Thymus (tissue), 11 donors: ENCODE measurements around the gene PLCZ1. TPM values are rescaled to one million over a fixed set of nuclear protein-coding genes. Genes with fewer than 3 reads are reported as not detected.

Experiments
- DNase-seq, 9 donors: peaks; one replicate each; pipeline ENCODE4 v3.0.0-alpha.2; 2013; ENCODE audit warnings: low spot score in 9 of 9, low read depth in 6 of 9, missing footprints in 1 of 9
- H3K27ac ChIP-seq, 2 donors: one replicate each; pipeline ENCODE4 v1.5.1; 2013; ENCODE audit warnings: control low read depth in 1 of 2, low read depth in 1 of 2, low read length in 1 of 2, mild to moderate bottlenecking in 1 of 2, moderate library complexity in 1 of 2
- H3K27me3 ChIP-seq, 2 donors: one replicate each; pipeline ENCODE4 v1.5.1; 2013; ENCODE audit warnings: low read length in 1 of 2; ENCODE audit not compliant: control insufficient read depth in 2 of 2, insufficient read depth in 1 of 2
- H3K36me3 ChIP-seq, 2 donors: one replicate each; pipeline ENCODE4 v1.5.1; 2013; ENCODE audit warnings: low read length in 1 of 2, mild to moderate bottlenecking in 1 of 2, moderate library complexity in 1 of 2; ENCODE audit not compliant: control insufficient read depth in 2 of 2, insufficient read depth in 2 of 2
- H3K4me1 ChIP-seq, 2 donors: one replicate each; pipeline ENCODE4 v1.5.1; 2013; ENCODE audit warnings: low read length in 2 of 2; ENCODE audit not compliant: control insufficient read depth in 2 of 2, insufficient read depth in 2 of 2
- H3K4me3 ChIP-seq, 2 donors: one replicate each; pipeline ENCODE4 v1.5.1; 2013; ENCODE audit warnings: low read length in 2 of 2, control low read depth in 1 of 2, mild to moderate bottlenecking in 1 of 2
- H3K9me3 ChIP-seq, 2 donors: one replicate each; pipeline ENCODE4 v1.5.1; 2013; ENCODE audit warnings: low read length in 1 of 2, mild to moderate bottlenecking in 1 of 2; ENCODE audit not compliant: control insufficient read depth in 2 of 2, insufficient read depth in 1 of 2
- WGBS: extraction: QIAGEN DNeasy Blood & Tissue Kit; methylation state at CpG from one replicate; pipeline ENCODE4 v1.1.7; 2013; 5-methylcytosine and 5-hydroxymethylcytosine counted together
- polyA plus RNA-seq: library from polyadenylated mRNA; stranded (reverse); fragments of 200-250 nt; gene quantifications from one replicate; pipeline ENCODE4 v1.2.3, GENCODE V29; 2013
- total RNA-seq: library from RNA; stranded (reverse); fragments of 120-200 nt; gene quantifications from one replicate; pipeline ENCODE4 v1.2.4, GENCODE V29; 2013
- donor health status: healthy.

Gene PLCZ1
- total and polyA plus RNA-seq, 2 donors = not detected

GRCh38 chr12:18684430-18684829 lies 53.4 kb downstream of the PLCZ1 start:
- no peak for DNase-seq
- H3K4me1 ChIP-seq = no peaks in the 10 kb centered on the region
- H3K9me3 ChIP-seq = no peaks in the 10 kb centered on the region
- H3K27me3 ChIP-seq = no peaks in the 10 kb centered on the region
- H3K27ac ChIP-seq = no peak overlapping the region
- WGBS = 63% methylated on average over 1 of the region's 1 CpG
- H3K4me3 ChIP-seq = no peak overlapping the region
- H3K36me3 ChIP-seq = no peaks in the 10 kb centered on the region

DNA sequence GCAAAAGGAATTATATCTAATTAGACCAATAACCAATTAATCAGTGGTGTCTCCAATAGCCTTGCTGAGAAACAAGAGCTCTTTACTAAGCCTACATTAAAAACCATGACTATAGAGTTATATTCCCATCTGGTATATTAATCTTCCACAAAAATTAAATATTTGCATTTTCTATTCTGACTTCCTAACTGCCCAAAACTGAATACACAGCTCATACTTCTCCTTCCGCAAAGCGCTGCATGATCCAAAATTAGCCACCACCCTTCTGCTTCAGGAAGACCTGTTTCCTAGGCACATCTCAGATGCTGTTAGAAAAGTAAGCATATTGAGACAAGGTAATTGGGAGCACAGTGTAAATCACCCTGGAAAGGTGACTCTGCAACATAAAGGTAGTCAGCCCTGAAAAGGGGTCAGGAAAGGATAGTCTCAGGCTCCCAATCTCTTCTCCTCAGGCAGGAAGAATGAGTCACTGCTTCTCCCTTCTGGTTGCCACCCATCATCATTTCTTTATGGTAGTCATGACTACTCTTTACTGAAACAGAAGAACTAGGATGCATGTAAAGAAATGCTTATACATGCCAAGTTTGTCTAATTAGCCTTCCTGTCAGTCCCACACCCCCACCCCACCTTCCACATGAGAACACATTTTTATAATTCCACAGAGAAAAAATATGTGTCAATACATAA lies 54.3 kb downstream of the PLCZ1 start:
- H3K27me3 ChIP-seq = no peaks in the 10 kb centered on the region
- H3K27ac ChIP-seq = no peak overlapping the region
- no peak overlapping the region for H3K4me3 ChIP-seq
- 69% methylated on average over 2 of the region's 2 CpGs for WGBS
- H3K36me3 ChIP-seq = no peaks in the 10 kb centered on the region
- H3K9me3 ChIP-seq = no peaks in the 10 kb centered on the region
- no peak for DNase-seq
- H3K4me1 ChIP-seq = no peaks in the 10 kb centered on the region

GRCh38 chr12:18681818-18682217 lies 56.0 kb downstream of the PLCZ1 start:
- no peaks in the 10 kb centered on the region for H3K36me3 ChIP-seq
- no peak overlapping the region for H3K4me3 ChIP-seq
- 88% methylated on average over 3 of the region's 3 CpGs for WGBS
- H3K9me3 ChIP-seq = no peaks in the 10 kb centered on the region
- no peak for DNase-seq
- H3K4me1 ChIP-seq = no peaks in the 10 kb centered on the region
- H3K27ac ChIP-seq = no peak overlapping the region
- H3K27me3 ChIP-seq = no peaks in the 10 kb centered on the region

DNA sequence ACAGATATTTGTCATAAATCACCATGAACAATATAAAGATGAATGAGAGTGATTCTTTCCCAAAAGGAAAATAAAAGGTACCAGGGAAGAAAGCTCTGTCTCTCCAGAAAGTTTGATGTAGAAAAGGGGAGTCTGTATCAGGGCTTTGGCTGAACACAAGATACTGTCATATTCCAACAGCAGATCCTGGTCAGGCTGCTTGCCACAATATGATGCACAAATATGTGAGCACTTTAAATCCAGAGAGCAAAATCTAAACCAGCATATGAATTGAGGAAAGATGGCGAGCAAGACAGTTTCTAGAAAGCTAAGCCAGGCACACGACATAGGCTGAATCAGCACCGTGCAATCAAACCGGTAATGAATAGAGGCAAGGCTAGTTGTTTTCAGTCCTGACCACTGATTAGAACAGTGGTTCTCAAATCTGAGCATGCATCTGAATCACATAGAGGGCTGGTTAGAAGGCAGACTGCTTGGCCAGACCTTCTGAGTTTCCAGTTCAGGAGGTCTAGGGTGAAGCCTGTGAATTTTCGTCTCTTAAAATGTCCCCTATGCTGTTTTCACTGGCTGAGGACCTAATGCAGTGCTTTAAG lies 60.7 kb downstream of the PLCZ1 start:
- no peak for DNase-seq
- no peaks in the 10 kb centered on the region for H3K4me1 ChIP-seq
- no peaks in the 10 kb centered on the region for H3K27me3 ChIP-seq
- no peak overlapping the region for H3K27ac ChIP-seq
- H3K36me3 ChIP-seq = no peaks in the 10 kb centered on the region
- WGBS = 90% methylated on average over 5 of the region's 5 CpGs
- H3K9me3 ChIP-seq = no peaks in the 10 kb centered on the region
- no peak overlapping the region for H3K4me3 ChIP-seq

GRCh38 chr12:18676141-18676540 lies 61.7 kb downstream of the PLCZ1 start:
- no peaks in the 10 kb centered on the region for H3K4me1 ChIP-seq
- no peaks in the 10 kb centered on the region for H3K36me3 ChIP-seq
- H3K9me3 ChIP-seq = no peaks in the 10 kb centered on the region
- no peak overlapping the region for H3K4me3 ChIP-seq
- H3K27me3 ChIP-seq = no peaks in the 10 kb centered on the region
- DNase-seq = no peak
- no peak overlapping the region for H3K27ac ChIP-seq

GRCh38 chr12:18658829-18659228 lies 79.0 kb downstream of the PLCZ1 start:
- Histone ChIP-seq H3K4me1 (no peaks in the 10 kb centered on the region), H3K36me3 (no peaks in the 10 kb centered on the region), H3K4me3 (no peak overlapping the region), H3K27me3 (no peaks in the 10 kb centered on the region), H3K9me3 (no peaks in the 10 kb centered on the region), H3K27ac (no peak overlapping the region)
- no peak for DNase-seq

GRCh38 chr12:18658179-18658578 lies 79.6 kb downstream of the PLCZ1 start:
- no peaks in the 10 kb centered on the region for H3K27me3 ChIP-seq
- no peaks in the 10 kb centered on the region for H3K36me3 ChIP-seq
- DNase-seq = no peak
- 95% methylated on average over 2 of the region's 2 CpGs for WGBS
- no peak overlapping the region for H3K27ac ChIP-seq
- no peaks in the 10 kb centered on the region for H3K4me1 ChIP-seq
- no peaks in the 10 kb centered on the region for H3K9me3 ChIP-seq
- H3K4me3 ChIP-seq = no peak overlapping the region

- H3K27me3 ChIP-seq = no peaks in the 10 kb centered on the region
- H3K4me1 ChIP-seq = no peaks in the 10 kb centered on the region
- 85% methylated on average over 4 of the region's 4 CpGs for WGBS
- H3K36me3 ChIP-seq = no peaks in the 10 kb centered on the region
- no peak overlapping the region for H3K4me3 ChIP-seq
- DNase-seq = no peak
- H3K27ac ChIP-seq = no peak overlapping the region
- H3K9me3 ChIP-seq = no peaks in the 10 kb centered on the region
Observed at GRCh38 chr12:18655351-18655750, 82.5 kb downstream of the PLCZ1 start.

- no peak overlapping the region for H3K4me3 ChIP-seq
- DNase-seq = no peak
- H3K27ac ChIP-seq = no peak overlapping the region
- no peaks in the 10 kb centered on the region for H3K4me1 ChIP-seq
- H3K27me3 ChIP-seq = no peaks in the 10 kb centered on the region
- H3K9me3 ChIP-seq = no peaks in the 10 kb centered on the region
- H3K36me3 ChIP-seq = no peaks in the 10 kb centered on the region
- WGBS = 56% methylated on average over 1 of the region's 1 CpG
Observed at GRCh38 chr12:18653465-18653864, 84.3 kb downstream of the PLCZ1 start.
